Gastrocnemius medialis (tissue), 4 donors: ENCODE data around the gene PGLYRP2. TPM values are rescaled to one million over a fixed set of nuclear protein-coding genes. Genes with fewer than 3 reads are reported as not detected.

Experiments
- ATAC-seq, 2 donors: fragments of 150-250 bp; one replicate each; pipeline ENCODE4 v1.9.1; 2016
- DNase-seq, 2 donors: peaks; one replicate each; pipeline ENCODE4 v3.0.0-alpha.2; 2019
- H3K27ac ChIP-seq, 4 donors: fragments of 200-600 bp; sonication (generic); 1 replicate in 1 of 4; 2 replicates in 3 of 4; pipeline ENCODE4 v1.5.1; 2016 to 2018; ENCODE audit warnings: mild to moderate bottlenecking in 2 of 4, moderate library complexity in 1 of 4
- H3K27me3 ChIP-seq, 3 donors: fragments of 200-600 bp; sonication (generic) in 2 of 3; 1 replicate in 1 of 3; 2 replicates in 2 of 3; pipeline versions ENCODE4 v1.5.1 to v1.6.0; 2016 to 2019; ENCODE audit warnings: mild to moderate bottlenecking in 1 of 3, moderate library complexity in 1 of 3
- H3K36me3 ChIP-seq, 2 donors: fragments of 200-600 bp; sonication (generic) in 1 of 2; one replicate each; pipeline ENCODE4 v1.5.1; 2017 to 2018
- H3K4me1 ChIP-seq, 2 donors: fragments of 200-600 bp; sonication (generic) in 1 of 2; one replicate each; pipeline ENCODE4 v1.5.1; 2016 to 2017; ENCODE audit warnings: mild to moderate bottlenecking in 2 of 2
- H3K4me3 ChIP-seq, 4 donors: fragments of 200-600 bp; sonication (generic) in 3 of 4; 1 replicate in 1 of 4; 2 replicates in 3 of 4; pipeline ENCODE4 v1.5.1; 2016 to 2019; ENCODE audit warnings: mild to moderate bottlenecking in 2 of 4
- H3K9me3 ChIP-seq, 3 donors: fragments of 200-600 bp; sonication (generic) in 2 of 3; 1 replicate in 1 of 3; 2 replicates in 2 of 3; pipeline ENCODE4 v1.5.1; 2016 to 2019
- CTCF ChIP-seq, 5 experiments: fragments of 450-650 bp in 3 of 5; fragments of 200-600 bp in 2 of 5; sonication (generic) in 2 of 5; IDR thresholded peaks in 4 of 5; conservative IDR thresholded peaks in 1 of 5; 1 replicate in 4 of 5; 2 replicates in 1 of 5; pipeline ENCODE4 v1.5.1; 2016 to 2019; ENCODE audit warnings: antibody characterized with exemption in 5 of 5, mild to moderate bottlenecking in 3 of 5, moderate library complexity in 3 of 5
- POLR2A ChIP-seq, 2 donors: fragments of 450-650 bp; IDR thresholded peaks; one replicate each; pipeline ENCODE4 v1.6.1; 2017; ENCODE audit warnings: antibody characterized with exemption in 2 of 2, mild to moderate bottlenecking in 2 of 2, moderate library complexity in 2 of 2
- in situ Hi-C, 4 donors: fragments of 200-750 bp; cut with MboI; loops; one replicate each; pipeline versions ENCODE4 v1.15.0 to v1.8.0; 2017; ENCODE audit warnings: low sequenced_read_pairs in 4 of 4
- intact Hi-C: fragments of 100-400 bp; cut with DNase I; formaldehyde crosslinking; loops from one replicate; pipeline ENCODE4 v1.15.1; 2023; ENCODE audit warnings: low total_unique reads
- microRNA counts, 2 donors: library from miRNA; unstranded; fragments of <30 nt; microRNA quantifications; one replicate each; lab custom pipeline; 2016
- microRNA-seq, 2 donors: library from miRNA; unstranded; fragments of <30 nt; microRNA quantifications; one replicate each; pipeline ENCODE4, GENCODE V29; 2016; ENCODE audit warnings: borderline replicate concordance in 2 of 2
- total RNA-seq, 4 donors: library from RNA; depleted of rRNA; stranded (reverse); fragments of >200 nt; gene quantifications; one replicate each; pipeline versions ENCODE4 v1.1.0 to v1.2.3, GENCODE V29; 2016

PGLYRP2 gene
- total RNA-seq, 4 donors from 2014 or later, result not detected

GRCh38 chr19:15421721-15422260 lies 57.5 kb downstream of the PGLYRP2 start:
- Histone ChIP-seq H3K27ac (peak overlapping the region; percentile 70 to 84 (median 80)), H3K4me3 (no peak overlapping the region), H3K9me3 (no peaks in the 10 kb centered on the region), H3K27me3 (no peaks in the 10 kb centered on the region), H3K4me1 (peaks cover 33% of the 10 kb centered on the region in 2 donors), H3K36me3 (peaks cover 0 to 41% of the 10 kb centered on the region in 2 donors)
- peak in 1 of 2 donors; percentile 46 for DNase-seq
- intact Hi-C loops, result no loop called here
- no peak for TF ChIP-seq CTCF (IDR thresholded peaks at IDR 0.05 in 4 of 5, conservative IDR thresholded peaks at IDR 0.05 in 1 of 5)
- no peak for TF ChIP-seq POLR2A (IDR thresholded peaks at IDR 0.05)
- in situ Hi-C loops, result no loop called here
- ATAC-seq, result no peak

DNA sequence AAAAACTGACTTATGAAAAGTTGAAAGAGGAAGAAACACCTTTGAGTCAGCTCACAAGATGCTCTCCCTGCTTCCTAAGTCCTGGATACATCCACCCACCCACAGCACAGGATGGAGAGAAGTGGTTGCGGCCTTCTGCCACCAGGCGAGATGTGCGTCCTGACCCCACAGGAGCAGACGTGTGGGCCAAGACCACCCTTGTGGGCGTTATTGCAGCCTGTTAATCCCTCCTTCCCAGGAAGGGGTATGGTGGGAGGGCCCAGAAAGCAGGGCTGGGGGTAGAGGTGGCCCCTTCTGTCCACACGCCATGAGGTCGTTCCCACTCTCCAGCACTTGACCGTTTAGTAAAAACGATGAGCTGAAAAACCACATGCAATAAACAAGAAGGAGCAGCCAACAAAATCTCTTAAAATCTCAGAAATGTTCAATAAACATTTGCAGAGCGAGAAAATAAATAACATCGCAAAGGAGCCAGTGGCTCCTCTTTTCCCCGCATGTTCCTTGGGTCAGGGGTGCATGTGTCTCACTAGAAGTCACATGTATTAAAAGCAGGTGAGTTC lies 58.1 kb downstream of the PGLYRP2 start:
- H3K4me3 ChIP-seq, result no peak overlapping the region
- no peaks in the 10 kb centered on the region for H3K27me3 ChIP-seq
- H3K36me3 ChIP-seq, result peaks cover 0 to 35% of the 10 kb centered on the region in 2 donors
- intact Hi-C loops, result no loop called here
- H3K9me3 ChIP-seq, result no peaks in the 10 kb centered on the region
- DNase-seq, result no peak
- no peak for ATAC-seq
- peak overlapping the region; percentile 70 to 84 (median 80) for H3K27ac ChIP-seq
- H3K4me1 ChIP-seq, result peaks cover 38 to 39% of the 10 kb centered on the region in 2 donors
- in situ Hi-C loops, result no loop called here
- TF ChIP-seq CTCF (IDR thresholded peaks at IDR 0.05 in 4 of 5, conservative IDR thresholded peaks at IDR 0.05 in 1 of 5), result no peak
- no peak for TF ChIP-seq POLR2A (IDR thresholded peaks at IDR 0.05)

DNA sequence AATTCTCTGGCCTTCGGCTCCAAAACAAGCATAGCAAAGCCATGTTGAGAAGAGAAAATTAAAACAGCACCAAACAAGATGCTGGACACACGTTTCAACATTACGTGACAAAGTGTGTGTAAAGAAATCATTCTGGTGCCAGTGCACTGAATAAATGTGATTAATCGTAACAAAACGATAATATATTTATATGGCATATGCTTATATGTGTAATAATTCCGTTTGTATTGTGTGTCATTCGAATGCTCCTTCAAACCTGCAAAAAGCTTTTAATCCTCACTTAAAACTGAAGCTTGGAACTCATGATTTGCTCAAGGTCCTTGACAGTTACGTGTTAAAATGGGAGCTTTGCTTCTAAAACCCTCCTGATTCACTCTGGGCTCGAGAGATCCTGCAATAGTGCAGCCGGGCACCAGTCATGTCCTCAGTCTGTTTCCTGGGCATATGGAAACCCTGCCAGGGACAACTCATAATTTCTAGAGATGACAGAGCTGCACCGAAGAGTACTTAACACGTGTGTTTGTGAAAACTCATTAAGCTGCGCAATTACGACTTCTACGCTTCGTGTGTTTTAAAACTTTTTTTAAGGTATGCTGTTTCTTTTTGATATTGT lies 59.8 kb downstream of the PGLYRP2 start:
- peak overlapping the region; percentile 72 to 96 (median 83) for H3K27ac ChIP-seq
- TF ChIP-seq CTCF (IDR thresholded peaks at IDR 0.05 in 4 of 5, conservative IDR thresholded peaks at IDR 0.05 in 1 of 5), result no peak
- ATAC-seq (peak; percentile 13 to 24), DNase-seq (no peak)
- H3K9me3 ChIP-seq, result no peaks in the 10 kb centered on the region
- H3K27me3 ChIP-seq, result no peaks in the 10 kb centered on the region
- intact Hi-C loops (loop anchor here (1.0 to 5.0 kb wide), 3 partner anchors 13 to 139 kb away; partner anchors contain the start of gene BRD4), in situ Hi-C loops (no loop called here)
- H3K4me3 ChIP-seq, result peak overlapping the region; percentile 71 to 93 (median 85)
- peaks cover 48 to 53% of the 10 kb centered on the region in 2 donors for H3K4me1 ChIP-seq
- H3K36me3 ChIP-seq, result peaks cover 0 to 28% of the 10 kb centered on the region in 2 donors

MicroRNA genes within 50 kb of the gene (microRNA counts, 767-probe panel; counts per million panel counts)
- microRNA hsa-miR-1470 (lab: Ali Mortazavi, UCI), result 356 to 448 counts per million in 2 donors

Small RNAs within 50 kb of the gene (microRNA-seq; reads per million reads assigned to microRNA genes)
- 0 reads per million in 2 donors for gene MIR1470

Other genes with a start within 250 kb of the PGLYRP2 start
- not detected for gene EPHX3, start 247.1 kb downstream of the PGLYRP2 start, total RNA-seq
- 10 to 100 TPM; 64.8 to 83.2 (median 73.9) TPM for gene BRD4, start 147.0 kb downstream of the PGLYRP2 start, total RNA-seq
- gene AKAP8, start 99.7 kb downstream of the PGLYRP2 start, total RNA-seq, result 10 to 100 TPM; 26.0 to 41.5 (median 27.5) TPM
- 100 to 1,000 TPM in 1 of 4 donors, 10 to 100 TPM in 3; 69.3 to 142 (median 85.6) TPM for gene AKAP8L, start 60.5 kb downstream of the PGLYRP2 start, total RNA-seq
- 10 to 100 TPM; 28.0 to 40.6 (median 32.5) TPM for gene WIZ, start 29.5 kb downstream of the PGLYRP2 start, total RNA-seq
- 1 to 10 TPM in 1 of 4 donors, under 1 TPM in 2, not detected in 1; 0.36 to 1.6 (median 0.38) TPM for gene RASAL3, start 15.0 kb downstream of the PGLYRP2 start, total RNA-seq
- under 1 TPM in 3 of 4 donors, not detected in 1; 0.24 to 0.29 (median 0.25) TPM for gene CYP4F22, start 29.0 kb upstream of the PGLYRP2 start, total RNA-seq
- not detected for gene CYP4F8, start 135.7 kb upstream of the PGLYRP2 start, total RNA-seq
- under 1 TPM in 3 of 4 donors, not detected in 1; 0.05 to 0.93 (median 0.68) TPM for gene CYP4F3, start 161.4 kb upstream of the PGLYRP2 start, total RNA-seq
- gene CYP4F12, start 193.6 kb upstream of the PGLYRP2 start, total RNA-seq, result 1 to 10 TPM in 3 of 4 donors, under 1 TPM in 1; 0.71 to 2.8 (median 1.3) TPM
- gene OR10H2, start 248.5 kb upstream of the PGLYRP2 start, total RNA-seq, result not detected